ENCODE data around the gene KIR3DL2.

- TF ChIP-seq EP300 (IDR thresholded peaks at IDR 0.05) (no peak), CTCF (IDR thresholded peaks at IDR 0.05) (no peak)
Observed at GRCh38 chr19:54905421-54905802, 55.2 kb downstream of the KIR3DL2 start.

Data from gastroesophageal sphincter (tissue), 3 donors.